Measurements from ENCODE around the gene MME. TPM values are rescaled to one million over a fixed set of nuclear protein-coding genes. Genes with fewer than 3 reads are reported as not detected.
"Not testable (repeated sequence)": the region's sequence is repeated elsewhere in the genome, so short reads cannot be mapped to it uniquely, and the experiment has no call there.

The MME gene
- total and polyA plus RNA-seq, 3 donors from 2014 or later = 5.4 to 6.3 (median 5.5) TPM

- H3K4me1 ChIP-seq = no peaks in the 10 kb centered on the region
- no peaks in the 10 kb centered on the region for H3K27me3 ChIP-seq
- no peak overlapping the region for H3K27ac ChIP-seq
- no peak overlapping the region for H3K4me3 ChIP-seq
- 74 to 81% methylated on average over 2 of the region's 2 CpGs for WGBS, 2 donors
- TF ChIP-seq CTCF (IDR thresholded peaks at IDR 0.05) = no peak
- TF ChIP-seq POLR2A (IDR thresholded peaks at IDR 0.05) = no peak
- H3K36me3 ChIP-seq (ENCODE audit: low read depth, missing control alignments) = no peaks in the 10 kb centered on the region
- DNase-seq = no peak
- intact Hi-C loops (cut with DNase I; ENCODE audit: low total_unique reads) = no loop called here
- H3K9me3 ChIP-seq = no peaks in the 10 kb centered on the region
Measured at GRCh38 chr3:155129396-155129795, 49.3 kb downstream of the MME start.

GRCh38 chr3:155130001-155130400, 49.9 kb downstream of the MME start:
- intact Hi-C loops (cut with DNase I; ENCODE audit: low total_unique reads) = no loop called here
- H3K4me1 ChIP-seq = no peaks in the 10 kb centered on the region
- no peaks in the 10 kb centered on the region for H3K9me3 ChIP-seq
- no peak overlapping the region for H3K4me3 ChIP-seq
- no peak for DNase-seq
- no peaks in the 10 kb centered on the region for H3K27me3 ChIP-seq
- H3K36me3 ChIP-seq (ENCODE audit: low read depth, missing control alignments) = no peaks in the 10 kb centered on the region
- H3K27ac ChIP-seq = no peak overlapping the region
- TF ChIP-seq POLR2A (IDR thresholded peaks at IDR 0.05) (no peak), CTCF (IDR thresholded peaks at IDR 0.05) (no peak)

- Histone ChIP-seq H3K4me1 (no peaks in the 10 kb centered on the region), H3K9me3 (no peaks in the 10 kb centered on the region), H3K27ac (no peak overlapping the region), H3K27me3 (no peaks in the 10 kb centered on the region), H3K4me3 (no peak overlapping the region), H3K36me3 (ENCODE audit: low read depth, missing control alignments) (no peaks in the 10 kb centered on the region)
- WGBS, 2 donors = 65 to 83% methylated on average over 4 of the region's 4 CpGs
- TF ChIP-seq POLR2A (IDR thresholded peaks at IDR 0.05) = no peak
- TF ChIP-seq CTCF (IDR thresholded peaks at IDR 0.05) = no peak
- DNase-seq = no peak
- intact Hi-C loops (cut with DNase I; ENCODE audit: low total_unique reads) = no loop called here
Measured at GRCh38 chr3:155131104-155131503, 51.0 kb downstream of the MME start.

- H3K27ac ChIP-seq; DNase-seq; intact Hi-C loops (cut with DNase I; ENCODE audit: low total_unique reads); H3K4me3 ChIP-seq; H3K9me3 ChIP-seq; H3K4me1 ChIP-seq; H3K36me3 ChIP-seq (ENCODE audit: low read depth, missing control alignments); H3K27me3 ChIP-seq: not testable (repeated sequence)
- 90 to 91% methylated on average over 1 of the region's 1 CpG for WGBS, 2 donors
Measured at GRCh38 chr3:155134311-155134710, 54.2 kb downstream of the MME start.

GRCh38 chr3:155135003-155135402, 54.9 kb downstream of the MME start:
- no peaks in the 10 kb centered on the region for H3K9me3 ChIP-seq
- intact Hi-C loops (cut with DNase I; ENCODE audit: low total_unique reads) = no loop called here
- no peaks in the 10 kb centered on the region for H3K27me3 ChIP-seq
- H3K36me3 ChIP-seq (ENCODE audit: low read depth, missing control alignments) = no peaks in the 10 kb centered on the region
- H3K4me3 ChIP-seq = no peak overlapping the region
- TF ChIP-seq CTCF (IDR thresholded peaks at IDR 0.05) = no peak
- TF ChIP-seq POLR2A (IDR thresholded peaks at IDR 0.05) = no peak
- H3K27ac ChIP-seq = no peak overlapping the region
- H3K4me1 ChIP-seq = no peaks in the 10 kb centered on the region
- DNase-seq = no peak
